Limb (tissue), 2 donors: ENCODE data around the gene MAPK8IP3.

Experiments
- DNase-seq, 2 donors: peaks; one replicate each; pipeline ENCODE4 v3.0.0-alpha.2; 2016; ENCODE audit errors: extremely low spot score in 2 of 2

The MAPK8IP3 gene

GRCh38 chr16:1809281-1809801 lies 103.3 kb downstream of the MAPK8IP3 start:
- peak in 1 of 2 donors; percentile 17 for DNase-seq

- DNase-seq, result no peak
These were observed 104.1 kb downstream of the MAPK8IP3 start for GRCh38 chr16:1810106-1810505.

GRCh38 chr16:1810536-1810935 lies 104.5 kb downstream of the MAPK8IP3 start:
- DNase-seq, result no peak

- DNase-seq, result peak in 1 of 2 donors; percentile 37
These were observed 106.8 kb downstream of the MAPK8IP3 start for GRCh38 chr16:1812732-1813163.

DNA sequence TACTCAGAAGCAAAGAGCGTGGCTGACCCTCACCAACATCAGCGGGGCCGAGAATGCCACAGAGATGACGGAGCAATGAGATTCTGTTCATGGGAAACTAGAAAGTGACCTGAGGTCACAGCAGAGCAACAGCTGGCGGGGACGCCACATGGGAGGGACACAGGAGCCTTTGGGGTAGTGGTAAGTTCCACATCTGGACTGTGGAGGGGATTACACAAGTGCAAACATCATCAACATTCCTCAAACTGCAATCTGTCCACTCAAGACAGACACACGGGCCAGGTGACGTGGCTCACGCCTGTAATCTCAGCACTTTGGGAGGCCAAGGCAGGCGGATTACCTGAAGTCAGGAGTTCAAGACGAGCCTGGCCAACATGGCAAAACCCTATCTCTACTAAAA lies 109.5 kb downstream of the MAPK8IP3 start:
- no peak for DNase-seq

DNA sequence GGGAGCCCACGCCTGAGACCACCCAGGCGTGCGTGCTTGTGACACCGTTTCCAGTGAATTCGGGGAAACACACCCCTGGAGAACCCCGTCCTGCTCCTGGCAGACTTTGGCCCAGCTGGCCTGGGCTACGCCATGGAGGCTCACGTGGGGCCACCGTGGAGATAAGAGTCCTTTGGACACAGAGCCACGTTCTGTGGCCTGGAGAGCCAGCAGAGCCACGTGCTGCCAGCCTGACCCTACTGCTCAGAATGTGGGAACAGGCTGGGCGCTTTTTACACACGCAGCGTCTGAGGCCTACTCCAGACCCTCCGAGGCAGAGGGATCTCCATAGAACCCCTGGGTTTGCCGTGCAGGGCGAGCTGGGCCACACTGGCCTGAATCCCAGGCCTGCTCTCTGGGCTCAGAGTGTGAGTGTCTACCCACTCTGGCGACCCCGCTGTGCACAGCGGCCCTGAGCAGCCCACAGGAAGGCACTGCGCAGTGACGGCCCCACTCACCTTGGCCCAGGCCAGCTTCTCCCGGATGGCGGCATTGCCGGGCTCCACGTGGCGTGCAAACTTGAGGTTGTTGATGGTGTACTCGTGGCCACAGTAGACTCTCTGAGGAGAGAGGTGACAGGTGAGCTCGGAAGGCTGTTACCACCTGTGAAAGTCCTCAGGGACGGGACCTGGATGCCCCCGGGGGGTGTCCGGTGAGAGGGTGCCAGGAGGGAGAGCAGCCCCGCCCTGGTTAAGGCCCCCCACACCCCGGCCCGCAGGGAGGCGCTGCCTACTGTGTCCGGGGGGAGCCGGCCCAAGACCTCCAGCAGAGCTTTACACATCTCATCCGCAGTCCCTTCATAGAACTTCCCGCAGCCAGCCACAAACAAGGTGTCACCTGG lies 110.6 kb downstream of the MAPK8IP3 start:
- no peak for DNase-seq

- no peak for DNase-seq
These were observed 111.2 kb downstream of the MAPK8IP3 start for GRCh38 chr16:1817276-1817589.

DNA sequence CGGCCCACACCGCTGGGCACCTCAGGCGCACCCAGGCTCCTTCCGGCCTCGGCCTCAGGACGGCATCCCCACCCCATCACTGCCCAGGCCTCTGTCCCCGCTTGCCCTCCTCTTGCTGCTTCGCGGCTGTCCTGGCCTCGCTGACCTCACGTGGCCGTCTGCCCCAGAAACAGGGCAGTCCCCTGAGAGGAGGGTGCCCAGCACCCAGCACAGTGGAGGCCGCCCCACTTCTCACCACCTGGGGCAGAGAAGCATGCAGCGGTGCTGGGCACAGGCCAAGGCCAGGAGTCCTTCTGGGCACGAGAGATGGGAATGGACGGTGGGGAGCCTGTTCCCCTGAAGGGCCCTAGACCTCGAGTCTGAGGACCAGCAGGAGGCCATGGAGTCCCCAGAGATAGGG lies 111.7 kb downstream of the MAPK8IP3 start:
- DNase-seq, result no peak

- no peak for DNase-seq
These were observed 112.3 kb downstream of the MAPK8IP3 start for GRCh38 chr16:1818204-1818872.

- DNase-seq, result no peak
These were observed 113.0 kb downstream of the MAPK8IP3 start for GRCh38 chr16:1818873-1819525.

DNA sequence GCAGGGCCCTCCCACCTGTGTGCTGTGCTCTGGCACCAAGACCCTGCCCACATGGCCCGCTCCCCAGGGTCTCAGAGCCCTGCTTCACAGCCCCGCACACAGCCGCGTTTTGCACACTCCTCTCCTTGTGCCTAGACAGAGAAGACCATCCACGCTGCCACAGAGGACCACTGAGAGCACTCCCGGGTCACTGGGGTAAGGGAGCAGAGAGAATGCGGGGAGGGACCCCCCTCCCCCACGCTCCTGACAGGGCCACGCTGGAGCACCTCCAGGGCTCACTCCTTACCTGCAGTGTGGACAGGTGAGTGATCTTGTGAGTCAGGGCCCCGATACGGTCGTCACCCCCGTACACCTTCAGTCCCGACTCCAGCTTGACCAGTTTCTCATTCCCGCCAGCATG lies 113.6 kb downstream of the MAPK8IP3 start:
- no peak for DNase-seq
